Anterior cingulate cortex (tissue), 58 donors: ENCODE measurements around the gene TP53INP2.
A peak's percentile ranks its signal among the peaks of the same experiment; 100 is the strongest.
"Not testable (repeated sequence)": the region's sequence is repeated elsewhere in the genome, so short reads cannot be mapped to it uniquely, and the experiment has no call there.

Experiments used
- DNase-seq, 58 donors: peaks; one replicate each; lab custom pipeline; 2025; lab: John Stamatoyannopoulos, UW

Gene TP53INP2

DNA sequence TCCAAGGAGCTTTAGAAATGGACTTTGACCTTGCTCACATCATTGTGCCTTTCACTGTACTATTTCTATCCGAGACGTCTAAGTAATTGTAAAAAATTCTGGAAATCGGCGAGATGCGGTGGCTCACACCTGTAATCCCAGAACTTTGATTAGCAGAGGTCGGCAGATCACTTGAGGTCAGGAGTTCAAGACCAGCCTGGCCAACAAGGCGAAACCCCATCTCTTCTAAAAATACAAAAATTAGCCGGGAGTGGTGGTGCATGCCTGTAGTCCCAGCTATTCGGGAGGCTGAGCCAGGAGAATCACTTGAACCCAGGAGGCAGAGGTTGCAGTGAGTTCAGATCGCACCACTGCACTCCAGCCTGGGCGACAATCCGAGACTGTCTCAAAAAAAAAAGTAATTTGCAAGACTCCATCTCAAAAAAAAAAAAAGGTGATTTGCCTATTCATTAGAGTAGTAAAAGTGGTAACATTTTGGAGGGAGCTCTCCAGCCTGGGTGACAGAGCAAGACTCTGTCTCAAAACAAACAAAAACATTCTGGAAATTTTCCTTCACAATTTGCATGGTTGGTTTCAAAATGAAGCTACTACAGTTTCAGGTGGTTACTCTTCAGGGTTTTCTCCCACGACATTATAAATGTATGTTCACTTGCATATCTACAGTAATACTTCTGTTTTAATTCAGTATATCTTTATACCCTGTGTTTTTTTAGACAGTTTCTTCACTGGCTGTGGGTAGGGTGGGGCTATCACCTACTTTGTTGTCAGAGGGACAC, 15.3 kb downstream of the TP53INP2 start:
- not testable (repeated sequence) for DNase-seq

DNA sequence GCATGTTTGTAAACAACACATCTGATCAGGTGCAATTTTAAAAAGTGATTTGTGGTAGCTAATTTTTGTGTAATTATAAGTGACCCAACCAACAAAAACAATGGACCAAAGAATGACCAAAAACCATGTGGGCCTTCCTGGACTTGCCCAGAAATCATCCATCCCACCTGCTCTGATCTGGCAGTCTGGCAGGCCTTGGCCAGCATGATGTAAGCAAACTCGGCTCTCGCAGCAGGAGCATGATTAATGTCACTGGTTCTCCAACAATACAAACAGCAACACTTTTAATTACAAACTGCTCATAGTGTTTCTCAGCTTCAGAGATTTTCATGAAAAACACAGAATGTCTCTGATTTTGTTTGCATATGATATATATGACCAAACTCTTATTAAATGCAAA, 16.1 kb downstream of the TP53INP2 start:
- DNase-seq, result peak in 2 of 58 donors; percentile 16 to 28

DNA sequence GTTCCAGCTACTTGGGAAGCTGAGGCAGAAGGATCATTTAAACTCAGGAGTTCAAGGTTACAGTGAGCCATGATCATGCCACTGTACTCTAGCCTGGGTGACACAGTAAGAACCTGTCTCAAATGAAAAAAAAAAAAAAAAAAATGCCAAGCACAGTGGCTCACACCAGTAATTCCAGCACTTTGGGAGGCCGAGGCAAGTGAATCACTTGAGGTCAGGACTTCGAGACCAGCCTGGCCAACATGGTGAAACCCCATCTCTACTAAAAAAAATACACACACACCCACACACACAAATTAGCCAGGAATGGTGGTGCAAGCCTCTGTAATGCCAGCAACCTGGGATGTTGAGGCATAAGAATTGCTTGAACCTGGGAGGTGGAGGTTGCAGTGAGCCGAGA, 18.4 kb downstream of the TP53INP2 start:
- DNase-seq, result not testable (repeated sequence)

DNA sequence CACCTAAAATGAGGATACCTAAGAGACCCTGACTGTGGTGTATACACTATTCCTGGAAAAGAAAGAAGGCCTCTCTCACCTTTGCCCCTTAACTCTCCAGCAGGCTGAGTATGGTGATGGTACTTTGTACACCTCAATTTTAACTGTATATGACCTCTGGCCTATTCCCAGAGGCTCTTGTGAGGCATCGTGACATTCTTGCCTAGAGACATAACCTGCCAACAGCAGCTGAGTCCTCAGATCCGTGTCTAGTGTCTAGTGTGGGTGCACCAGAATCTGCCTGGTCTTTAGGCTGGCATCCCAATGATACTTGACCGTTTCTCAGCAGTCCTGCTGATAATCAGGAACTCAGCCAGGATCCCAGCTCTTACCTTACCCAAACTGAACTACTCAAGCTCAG, 20.0 kb downstream of the TP53INP2 start:
- no peak for DNase-seq

DNA sequence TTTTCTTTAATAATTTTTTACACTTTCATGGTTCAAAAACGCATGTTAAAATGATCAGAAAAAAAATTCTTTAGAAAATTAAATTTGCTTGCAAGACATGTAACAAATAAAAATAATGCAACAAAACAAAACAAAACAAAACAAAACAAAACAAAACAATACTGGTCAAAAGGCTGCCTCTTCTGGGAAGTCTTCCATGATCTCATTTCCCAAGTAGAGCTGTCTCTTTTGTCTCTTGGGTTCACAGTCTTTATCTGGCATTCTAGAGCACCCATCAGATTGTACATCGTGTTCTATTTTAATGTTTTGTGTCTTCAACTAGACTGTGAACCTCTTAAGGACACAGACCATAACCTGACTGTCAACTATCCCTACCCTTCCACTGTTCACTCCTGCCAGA, 25.3 kb downstream of the TP53INP2 start:
- DNase-seq, result no peak

DNA sequence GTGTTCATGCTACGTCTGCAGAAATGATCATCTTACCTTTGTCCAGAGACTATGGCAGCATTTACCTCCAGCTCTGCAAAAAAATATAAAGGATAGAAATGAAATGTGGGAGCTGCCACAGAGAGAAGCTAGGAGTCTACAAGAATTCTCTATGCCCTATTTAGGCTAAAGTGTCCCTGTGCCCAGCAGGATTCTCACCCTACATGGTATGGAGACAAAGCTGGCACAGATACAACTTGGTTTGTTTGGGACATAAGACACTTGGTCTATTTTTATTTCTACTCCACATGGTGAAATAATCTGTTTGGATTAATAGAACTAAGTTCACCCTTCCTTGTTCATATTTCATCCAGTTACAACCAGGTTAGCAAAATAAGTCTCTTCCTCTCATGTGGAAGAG, 28.4 kb downstream of the TP53INP2 start:
- no peak for DNase-seq

DNA sequence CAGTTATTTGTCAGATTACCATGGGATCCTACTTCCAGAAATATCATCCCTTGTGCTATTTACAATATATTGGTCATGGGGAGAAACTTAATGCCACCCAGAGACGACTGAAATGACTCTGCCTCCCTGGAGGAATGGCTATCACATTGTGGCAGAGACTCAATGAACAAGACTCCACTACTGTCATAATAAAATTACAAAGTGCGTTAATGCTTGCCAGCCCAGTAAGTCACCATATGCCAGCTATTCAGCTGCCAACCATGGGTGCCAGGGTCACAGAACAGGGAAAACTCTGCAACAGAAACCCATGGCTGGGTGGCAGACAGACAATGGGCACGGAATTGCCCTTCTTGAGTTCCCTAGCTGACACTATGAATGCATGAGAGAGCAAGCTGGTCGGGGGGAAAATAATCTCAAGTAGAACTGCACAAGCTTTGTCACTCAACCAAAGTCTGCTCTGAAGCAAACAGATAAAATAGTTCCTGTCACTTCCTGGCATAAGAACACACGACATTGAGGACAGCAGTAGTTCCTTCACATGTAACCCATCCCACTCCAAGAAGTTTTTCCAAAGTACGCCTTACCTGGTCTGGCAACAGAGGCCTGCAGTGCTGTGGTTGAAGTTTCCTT, 32.1 kb downstream of the TP53INP2 start:
- DNase-seq, result no peak

DNA sequence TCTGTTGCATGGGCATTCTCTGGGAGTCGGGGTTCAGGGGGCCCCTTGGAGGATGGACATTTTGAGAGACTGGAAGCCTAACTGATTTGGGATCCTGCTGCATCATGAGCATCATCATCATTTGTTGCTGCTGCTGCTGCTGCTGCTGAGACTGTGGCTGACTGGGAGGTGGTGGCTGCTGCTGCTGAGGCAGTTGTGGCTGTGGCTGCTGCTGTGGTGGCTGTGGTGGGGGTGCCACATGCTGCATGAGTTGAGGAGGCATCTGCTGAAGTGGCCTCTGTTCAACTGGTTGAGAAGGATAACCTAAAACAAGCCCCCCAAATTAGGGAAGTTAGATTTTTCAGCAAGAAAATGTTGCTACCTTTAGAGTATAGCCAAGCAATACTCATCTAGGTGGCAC, 38.9 kb downstream of the TP53INP2 start:
- DNase-seq, result no peak

DNA sequence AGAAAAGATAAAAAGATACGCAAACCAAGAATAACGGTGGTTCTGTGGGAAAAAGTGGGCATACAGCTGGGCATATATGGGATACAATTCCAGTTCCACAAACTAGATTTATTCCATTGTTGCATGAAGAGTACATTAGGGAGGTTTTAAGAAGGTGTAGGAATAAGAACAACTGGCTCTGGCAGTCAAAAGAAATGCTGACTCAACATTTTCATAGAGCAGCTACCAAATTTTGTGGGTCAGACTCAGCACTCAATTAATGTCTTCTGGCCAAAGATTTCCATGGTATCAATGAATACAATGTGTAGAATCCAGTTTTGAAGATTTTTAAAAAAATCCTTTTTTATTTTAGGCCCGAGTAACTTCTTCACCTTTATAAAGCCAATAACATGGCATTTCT, 40.2 kb downstream of the TP53INP2 start:
- no peak for DNase-seq

DNA sequence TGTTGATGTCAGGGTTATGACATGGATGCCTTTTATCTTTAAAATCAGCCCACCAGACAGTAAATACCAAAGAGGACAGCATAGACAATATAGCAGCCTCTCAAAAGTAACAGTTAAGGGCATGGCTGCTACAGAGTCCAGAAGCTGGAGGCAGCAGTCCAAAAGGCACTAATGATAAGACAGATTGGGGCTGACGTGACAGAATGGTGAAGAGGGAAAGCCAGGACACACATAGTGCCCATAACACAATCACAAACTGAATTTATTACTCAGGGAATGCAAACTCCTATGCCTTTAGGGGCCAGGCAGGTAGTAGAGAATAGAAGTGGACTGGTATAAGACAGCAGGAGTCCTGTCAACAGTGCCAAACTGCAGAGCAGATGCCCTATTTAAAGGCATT, 40.7 kb downstream of the TP53INP2 start:
- no peak for DNase-seq

DNA sequence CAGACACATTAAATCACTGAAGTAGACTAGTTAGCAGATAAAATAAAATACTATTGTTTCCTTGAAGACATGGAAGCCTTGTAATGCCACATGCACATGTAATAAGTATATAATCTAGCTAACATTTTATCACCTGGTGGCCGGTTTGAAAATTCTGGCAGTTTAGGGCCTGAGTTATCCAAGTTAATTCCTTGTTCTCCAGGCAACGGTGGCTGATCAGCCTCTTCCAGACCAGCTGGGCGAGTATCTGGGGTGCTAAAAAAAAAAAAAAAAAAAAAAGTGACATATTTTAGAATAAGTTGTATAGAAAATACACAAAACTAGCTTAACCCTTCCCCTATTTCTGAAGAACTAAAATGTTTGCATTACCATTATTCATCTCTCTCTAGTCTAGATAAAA, 42.5 kb downstream of the TP53INP2 start:
- DNase-seq, result no peak

DNA sequence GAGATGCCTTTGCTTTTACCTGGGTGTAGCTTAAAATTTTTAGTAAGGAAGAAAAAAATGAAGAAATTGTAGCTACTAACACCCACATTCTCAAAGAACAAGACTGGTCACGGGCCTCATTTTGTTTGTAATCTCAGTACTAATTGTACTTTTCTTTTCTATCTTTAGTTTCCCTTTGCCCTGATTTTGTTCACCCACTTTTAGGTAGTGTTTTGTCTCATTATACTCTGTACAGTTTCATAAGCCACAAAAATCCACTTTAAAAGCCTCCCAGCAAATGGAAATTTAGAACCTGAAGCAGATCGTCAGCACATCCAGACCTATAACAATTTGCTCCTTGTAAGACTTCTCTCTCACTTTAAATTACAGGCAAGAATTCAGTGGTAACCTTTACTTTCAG, 43.3 kb downstream of the TP53INP2 start:
- no peak for DNase-seq

DNA sequence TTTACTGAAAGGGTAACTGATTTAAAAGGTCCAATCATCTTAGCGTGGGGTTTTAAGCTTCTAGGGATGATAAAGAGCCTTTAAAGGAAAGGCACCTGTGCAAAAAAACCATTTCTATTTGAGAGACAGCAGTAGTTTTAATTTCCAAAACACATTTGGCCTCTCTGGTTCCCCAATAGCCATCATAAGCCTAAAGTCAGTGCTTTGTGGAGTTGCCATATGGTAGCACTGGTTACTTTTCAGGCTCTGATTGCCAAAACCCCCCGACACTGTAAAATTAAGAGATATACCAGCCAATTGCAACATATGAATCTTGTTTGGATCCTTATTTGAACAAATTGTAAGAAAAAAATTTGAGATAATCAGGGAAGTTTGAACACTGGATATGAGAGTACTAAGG, 44.6 kb downstream of the TP53INP2 start:
- no peak for DNase-seq

DNA sequence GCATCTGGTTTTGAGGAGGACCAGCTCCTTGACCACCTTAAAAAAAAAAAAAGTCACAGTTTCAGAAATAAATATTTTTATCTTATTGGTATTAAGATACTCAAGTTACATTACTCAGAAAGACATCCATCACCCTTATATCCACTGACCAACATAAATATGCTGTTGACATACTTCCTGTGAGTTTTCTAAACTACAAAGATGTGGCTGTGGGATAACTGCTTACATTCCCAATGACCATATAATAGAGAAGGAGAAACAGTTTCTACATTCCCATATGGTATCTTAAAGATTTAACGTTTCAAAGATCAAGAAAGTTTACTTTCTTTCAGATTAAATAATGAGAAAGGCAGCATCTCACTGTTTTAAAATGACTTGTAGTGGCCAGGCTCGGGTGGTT, 46.3 kb downstream of the TP53INP2 start:
- DNase-seq, result no peak

DNA sequence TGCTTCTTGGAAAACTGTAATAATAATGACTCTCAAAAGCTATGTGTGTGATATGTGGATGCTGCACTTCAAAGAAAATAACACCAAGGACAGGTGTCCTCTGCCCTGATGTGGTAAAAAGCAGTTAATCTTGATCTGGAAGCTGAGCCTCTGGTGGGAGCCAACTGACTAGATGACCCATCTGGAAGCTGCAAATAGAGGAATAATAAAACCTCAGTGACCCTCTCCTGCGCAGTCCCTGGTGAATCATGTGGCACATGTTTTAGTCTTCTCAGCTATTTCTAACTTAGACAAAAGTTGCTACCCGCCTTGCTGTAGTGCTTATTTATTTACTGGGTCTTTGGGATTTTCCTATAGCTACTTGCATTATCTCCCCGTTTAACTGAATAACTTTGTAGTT, 47.3 kb downstream of the TP53INP2 start:
- DNase-seq, result no peak

DNA sequence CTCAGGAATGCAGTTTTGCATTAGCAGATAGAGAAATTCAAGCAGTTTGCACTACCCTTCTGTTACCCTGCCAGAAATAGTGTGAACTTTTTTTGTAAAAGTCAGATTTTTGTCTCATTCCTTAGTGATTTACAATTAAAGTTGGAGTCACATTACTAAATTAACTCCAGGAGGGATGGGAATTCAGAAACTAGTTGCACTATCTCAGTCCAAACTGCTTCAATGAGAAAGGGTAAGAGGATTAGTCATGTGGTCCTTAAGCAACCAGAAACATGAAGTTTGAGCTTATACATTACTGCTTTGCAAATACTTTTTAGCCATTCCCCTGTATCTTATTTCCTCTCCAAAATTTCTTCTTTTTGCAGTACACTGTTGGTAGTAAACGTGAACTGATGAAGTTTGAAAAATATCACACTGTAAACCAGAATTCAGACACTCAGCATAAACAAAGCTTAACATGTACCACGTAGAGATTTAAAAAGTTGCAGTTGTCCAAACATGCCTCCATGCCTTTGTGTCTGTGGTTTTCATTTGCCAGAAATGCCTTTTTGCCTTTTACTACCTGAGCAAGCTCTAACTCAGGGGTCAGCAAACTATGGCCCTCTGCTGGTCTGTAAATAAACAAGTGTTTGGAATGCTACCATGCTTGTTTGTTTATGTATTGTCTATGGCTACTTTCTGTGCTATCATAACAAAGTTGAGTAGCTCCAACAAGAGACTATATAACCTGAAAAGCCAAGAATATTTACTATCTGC, 49.7 kb downstream of the TP53INP2 start:
- no peak for DNase-seq

DNA sequence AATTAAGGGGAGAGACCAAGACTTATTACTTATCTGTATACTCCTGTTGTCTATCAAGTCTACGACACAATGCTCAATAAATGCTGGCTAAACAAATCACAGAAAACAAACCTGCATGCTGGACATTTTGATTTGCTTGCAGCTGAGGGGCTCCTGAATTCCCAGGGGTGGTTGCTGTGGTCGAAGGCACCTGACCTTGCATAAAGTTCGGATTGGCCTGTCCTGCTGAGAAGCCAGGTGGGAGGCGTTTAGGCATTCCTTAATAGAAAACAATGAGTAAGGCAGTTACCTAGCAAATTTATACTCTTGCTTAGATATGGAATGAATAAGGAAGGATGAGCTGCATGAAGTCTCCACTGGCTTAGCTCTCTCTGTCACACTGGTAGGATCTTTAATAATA, 50.5 kb downstream of the TP53INP2 start:
- DNase-seq, result no peak

DNA sequence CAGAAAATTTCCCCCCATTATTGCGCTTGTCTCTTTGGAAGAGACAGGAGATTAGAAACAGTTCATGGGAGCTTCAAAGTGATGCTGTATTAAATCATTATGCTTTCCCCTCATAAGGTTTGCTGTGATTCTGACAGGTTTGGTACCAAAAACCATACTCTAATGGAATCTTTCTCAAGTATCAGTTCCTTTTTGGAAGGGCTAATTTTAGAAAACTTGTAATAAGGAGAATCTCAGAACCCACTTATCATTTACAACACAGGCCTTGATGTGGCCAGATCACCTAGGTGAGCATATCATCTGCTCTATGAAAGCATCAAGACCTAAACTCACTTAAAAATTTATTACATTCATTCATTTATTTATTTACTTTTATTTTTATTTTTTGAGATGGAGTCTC, 51.2 kb downstream of the TP53INP2 start:
- DNase-seq, result no peak

DNA sequence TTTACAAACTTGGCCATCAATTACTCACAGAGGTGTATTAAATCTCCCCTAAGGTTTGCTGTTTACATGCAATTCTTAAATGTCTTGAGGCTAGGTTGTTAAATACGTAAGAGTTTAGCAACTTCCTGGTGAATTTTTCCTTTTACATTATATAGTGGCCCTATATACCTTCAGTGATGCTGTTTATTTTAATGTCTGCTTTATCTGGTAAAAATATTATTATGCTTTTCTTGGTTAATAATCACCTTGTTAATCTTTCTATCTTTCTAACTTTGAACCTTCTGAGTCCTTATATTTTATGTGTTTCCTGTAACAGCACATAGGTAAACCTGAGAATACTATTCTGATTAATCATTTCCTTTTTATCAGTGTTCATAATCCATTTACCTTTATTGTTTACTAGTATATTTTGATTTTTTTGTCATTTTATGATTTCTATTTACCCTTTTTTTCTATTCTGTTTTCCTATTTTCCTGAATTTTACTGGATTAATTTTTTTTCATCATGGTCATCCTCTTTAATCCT, 57.9 kb downstream of the TP53INP2 start:
- no peak for DNase-seq
